ENCODE measurements around the gene CCR5AS.

The CCR5AS gene

DNA sequence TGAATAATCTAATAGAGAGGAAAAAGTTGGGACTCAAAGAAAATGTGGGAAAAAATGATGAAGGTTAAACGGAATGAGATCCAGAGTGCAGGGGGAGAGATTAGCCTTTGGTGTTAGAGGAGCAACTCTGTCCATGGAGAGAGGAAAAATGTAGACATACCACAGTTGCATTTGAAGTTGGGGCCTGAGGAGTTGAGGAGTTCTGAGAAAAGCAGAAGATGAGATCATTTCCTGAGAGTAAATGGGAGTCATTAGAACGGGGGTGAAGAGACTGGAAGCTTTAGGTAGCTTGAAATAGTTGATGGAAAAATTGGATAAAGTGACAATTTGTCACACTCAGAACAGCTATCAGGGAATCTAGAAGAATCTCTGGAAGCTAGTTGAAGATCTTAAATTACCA, 7.3 kb downstream of the CCR5AS start:
- Histone ChIP-seq H3K4me3 (ENCODE audit: insufficient read depth in 1 of 2, low read depth in 1 of 2, low read length in 2 of 2) (no peak overlapping the region), H2BK12ac (ENCODE audit: low read length in 2 of 2) (no peak overlapping the region), H3K4ac (ENCODE audit: low read depth in 1 of 2, low read length in 2 of 2) (no peak overlapping the region), H3K23ac (ENCODE audit: low read length in 2 of 2) (no peak overlapping the region), H3K4me2 (ENCODE audit: low read length, poor library complexity, severe bottlenecking) (no peak overlapping the region), H3K18ac (ENCODE audit: low read depth in 1 of 2, low read length in 2 of 2) (no peak overlapping the region), H2BK15ac (ENCODE audit: low read depth, poor library complexity, severe bottlenecking) (no peak overlapping the region), H3K14ac (ENCODE audit: low read length in 2 of 2) (no peak overlapping the region), H2AFZ (ENCODE audit: low read depth, low read length) (no peak overlapping the region), H3K4me1 (ENCODE audit: control insufficient read depth, insufficient read depth, low read depth, low read length) (no peaks in the 10 kb centered on the region), H4K91ac (ENCODE audit: low read length) (no peak overlapping the region), H2AK5ac (ENCODE audit: low read length, severe bottlenecking) (no peak overlapping the region), H3K79me1 (replicated peaks; ENCODE audit: low read length, poor library complexity, severe bottlenecking) (no peaks in the 10 kb centered on the region), H4K8ac (ENCODE audit: low read length) (no peak overlapping the region), H3K9me3 (ENCODE audit: control insufficient read depth, low read length) (no peaks in the 10 kb centered on the region), H3K9ac (ENCODE audit: low read length) (no peak overlapping the region), H2BK5ac (ENCODE audit: low read depth, low read length, poor library complexity, severe bottlenecking) (no peak overlapping the region), H3K27me3 (ENCODE audit: control insufficient read depth in 1 of 2, insufficient read depth in 1 of 2, low read length in 2 of 2) (peaks cover 13 to 37% of the 10 kb centered on the region in 2 experiments), H2BK120ac (ENCODE audit: low read depth, low read length) (no peak overlapping the region), H3K27ac (ENCODE audit: low read length, poor library complexity, severe bottlenecking) (no peak overlapping the region), H3K36me3 (ENCODE audit: control insufficient read depth in 1 of 2, insufficient read depth in 2 of 2, low read depth in 1 of 2, low read length in 2 of 2) (no peaks in the 10 kb centered on the region)
- peak; percentile 52 for DNase-seq
- WGBS, result 36% methylated on average over 2 of the region's 2 CpGs

DNA sequence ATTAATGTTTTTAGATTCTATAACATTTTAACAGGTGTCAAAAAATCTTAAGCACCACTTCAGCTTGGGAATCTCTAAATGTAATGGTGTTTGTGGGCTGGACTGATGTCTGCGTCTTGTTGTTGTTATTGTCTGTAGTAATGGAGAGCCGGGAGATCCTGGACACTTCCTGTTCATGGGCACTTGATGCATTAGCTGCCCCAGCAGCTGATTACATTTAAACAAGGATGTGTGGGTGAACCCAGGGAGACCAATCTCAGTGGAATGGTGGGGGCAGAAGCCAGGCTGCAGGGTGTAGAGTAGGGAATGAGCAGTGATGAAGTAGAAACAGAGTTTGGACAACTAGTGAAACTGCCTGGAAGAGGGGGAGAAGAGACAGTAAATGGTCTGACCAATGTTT, 7.8 kb downstream of the CCR5AS start:
- Histone ChIP-seq H3K27ac (ENCODE audit: low read length, poor library complexity, severe bottlenecking) (no peak overlapping the region), H3K36me3 (ENCODE audit: control insufficient read depth in 1 of 2, insufficient read depth in 2 of 2, low read depth in 1 of 2, low read length in 2 of 2) (no peaks in the 10 kb centered on the region), H2BK120ac (ENCODE audit: low read depth, low read length) (no peak overlapping the region), H2BK15ac (ENCODE audit: low read depth, poor library complexity, severe bottlenecking) (no peak overlapping the region), H2AFZ (ENCODE audit: low read depth, low read length) (no peak overlapping the region), H3K4me1 (ENCODE audit: control insufficient read depth, insufficient read depth, low read depth, low read length) (no peaks in the 10 kb centered on the region), H3K4ac (ENCODE audit: low read depth in 1 of 2, low read length in 2 of 2) (no peak overlapping the region), H4K91ac (ENCODE audit: low read length) (no peak overlapping the region), H3K18ac (ENCODE audit: low read depth in 1 of 2, low read length in 2 of 2) (no peak overlapping the region), H3K9me3 (ENCODE audit: control insufficient read depth, low read length) (no peaks in the 10 kb centered on the region), H2BK5ac (ENCODE audit: low read depth, low read length, poor library complexity, severe bottlenecking) (no peak overlapping the region), H3K27me3 (ENCODE audit: control insufficient read depth in 1 of 2, insufficient read depth in 1 of 2, low read length in 2 of 2) (peaks cover 16 to 42% of the 10 kb centered on the region in 2 experiments), H3K4me2 (ENCODE audit: low read length, poor library complexity, severe bottlenecking) (no peak overlapping the region), H3K4me3 (ENCODE audit: insufficient read depth in 1 of 2, low read depth in 1 of 2, low read length in 2 of 2) (no peak overlapping the region), H3K79me1 (replicated peaks; ENCODE audit: low read length, poor library complexity, severe bottlenecking) (no peaks in the 10 kb centered on the region), H3K23ac (ENCODE audit: low read length in 2 of 2) (no peak overlapping the region), H4K8ac (ENCODE audit: low read length) (no peak overlapping the region), H3K14ac (ENCODE audit: low read length in 2 of 2) (no peak overlapping the region), H2AK5ac (ENCODE audit: low read length, severe bottlenecking) (no peak overlapping the region), H2BK12ac (ENCODE audit: low read length in 2 of 2) (no peak overlapping the region), H3K9ac (ENCODE audit: low read length) (no peak overlapping the region)
- 36% methylated on average over 2 of the region's 2 CpGs for WGBS
- peak; percentile 1 for DNase-seq

DNA sequence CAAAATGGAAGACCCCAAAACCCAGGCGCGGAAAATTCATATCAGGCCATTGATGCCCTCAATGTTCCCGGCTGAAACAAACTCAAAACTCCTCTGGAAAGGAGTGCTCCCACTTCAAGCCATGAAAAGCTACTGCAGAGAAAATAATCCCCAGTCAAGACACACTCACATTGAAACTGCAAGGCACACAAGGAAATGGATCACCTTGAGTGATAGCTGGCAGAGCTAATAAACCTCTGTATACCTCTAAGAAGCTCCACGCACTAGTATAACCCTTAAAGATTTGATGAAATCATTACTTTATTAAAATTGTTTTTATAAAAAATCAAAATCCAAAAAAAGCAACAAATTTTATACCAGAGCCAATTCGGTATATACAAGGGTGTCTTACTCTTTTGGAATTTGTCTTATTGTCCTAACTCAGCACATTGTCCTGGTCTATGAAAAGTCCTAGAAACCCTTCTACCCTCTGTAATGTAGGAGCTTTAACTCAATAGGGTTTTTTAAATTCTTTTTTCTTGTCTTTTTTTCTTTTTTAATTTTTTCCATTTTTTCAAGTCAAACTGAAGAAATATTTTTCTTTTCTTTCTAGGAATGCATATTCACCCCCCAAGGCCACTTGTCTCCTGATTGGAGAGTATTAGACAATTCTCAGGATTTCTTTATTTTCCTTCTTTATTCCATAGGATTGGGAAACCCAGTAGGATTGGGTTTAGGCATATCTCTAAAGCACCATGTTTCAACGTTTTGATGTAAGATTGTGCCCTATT, 8.5 kb downstream of the CCR5AS start:
- 96% methylated on average over 3 of the region's 6 CpGs for WGBS
- no peak overlapping the region for H3K14ac ChIP-seq (ENCODE audit: low read length in 2 of 2)
- no peak overlapping the region for H3K9ac ChIP-seq (ENCODE audit: low read length)
- H3K79me1 ChIP-seq (replicated peaks; ENCODE audit: low read length, poor library complexity, severe bottlenecking), result no peaks in the 10 kb centered on the region
- H2BK15ac ChIP-seq (ENCODE audit: low read depth, poor library complexity, severe bottlenecking), result no peak overlapping the region
- peaks cover 2% of the 10 kb centered on the region for H3K4me1 ChIP-seq (ENCODE audit: control insufficient read depth, insufficient read depth, low read depth, low read length)
- no peak overlapping the region for H3K4ac ChIP-seq (ENCODE audit: low read depth in 1 of 2, low read length in 2 of 2)
- no peak overlapping the region for H3K27ac ChIP-seq (ENCODE audit: low read length, poor library complexity, severe bottlenecking)
- no peak overlapping the region for H4K91ac ChIP-seq (ENCODE audit: low read length)
- no peak overlapping the region for H3K4me2 ChIP-seq (ENCODE audit: low read length, poor library complexity, severe bottlenecking)
- H2BK5ac ChIP-seq (ENCODE audit: low read depth, low read length, poor library complexity, severe bottlenecking), result no peak overlapping the region
- H2AK5ac ChIP-seq (ENCODE audit: low read length, severe bottlenecking), result no peak overlapping the region
- peaks cover 16 to 44% of the 10 kb centered on the region in 2 experiments for H3K27me3 ChIP-seq (ENCODE audit: control insufficient read depth in 1 of 2, insufficient read depth in 1 of 2, low read length in 2 of 2)
- H2BK120ac ChIP-seq (ENCODE audit: low read depth, low read length), result no peak overlapping the region
- no peak overlapping the region for H3K23ac ChIP-seq (ENCODE audit: low read length in 2 of 2)
- DNase-seq, result no peak
- no peak overlapping the region for H2BK12ac ChIP-seq (ENCODE audit: low read length in 2 of 2)
- no peak overlapping the region for H4K8ac ChIP-seq (ENCODE audit: low read length)
- no peaks in the 10 kb centered on the region for H3K9me3 ChIP-seq (ENCODE audit: control insufficient read depth, low read length)
- H3K18ac ChIP-seq (ENCODE audit: low read depth in 1 of 2, low read length in 2 of 2), result no peak overlapping the region
- no peak overlapping the region for H2AFZ ChIP-seq (ENCODE audit: low read depth, low read length)
- H3K36me3 ChIP-seq (ENCODE audit: control insufficient read depth in 1 of 2, insufficient read depth in 2 of 2, low read depth in 1 of 2, low read length in 2 of 2), result no peaks in the 10 kb centered on the region
- H3K4me3 ChIP-seq (ENCODE audit: insufficient read depth in 1 of 2, low read depth in 1 of 2, low read length in 2 of 2), result no peak overlapping the region

DNA sequence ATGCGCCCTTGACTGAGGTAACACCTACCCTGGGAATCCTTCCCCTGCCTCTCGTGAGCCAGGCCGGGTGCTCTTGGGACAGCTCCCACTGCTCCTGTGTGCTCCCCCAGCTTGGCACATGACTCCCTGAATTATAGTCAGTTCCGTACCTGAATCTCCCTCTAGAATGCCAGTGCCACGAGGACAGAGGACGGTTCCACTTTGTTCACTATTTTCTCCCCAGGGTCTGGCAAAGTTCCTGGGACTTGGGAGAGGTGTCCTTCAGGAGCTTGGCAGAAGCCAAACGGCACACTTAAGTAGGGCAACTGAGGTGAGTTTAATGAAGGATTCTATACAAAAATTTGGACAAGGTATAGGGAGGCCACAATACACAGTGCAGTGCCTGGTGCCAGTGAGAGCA, 9.8 kb downstream of the CCR5AS start:
- peaks cover 2% of the 10 kb centered on the region for H3K4me1 ChIP-seq (ENCODE audit: control insufficient read depth, insufficient read depth, low read depth, low read length)
- H2AK5ac ChIP-seq (ENCODE audit: low read length, severe bottlenecking), result no peak overlapping the region
- no peak overlapping the region for H3K14ac ChIP-seq (ENCODE audit: low read length in 2 of 2)
- no peak overlapping the region for H3K27ac ChIP-seq (ENCODE audit: low read length, poor library complexity, severe bottlenecking)
- H2BK12ac ChIP-seq (ENCODE audit: low read length in 2 of 2), result no peak overlapping the region
- H4K91ac ChIP-seq (ENCODE audit: low read length), result no peak overlapping the region
- H3K36me3 ChIP-seq (ENCODE audit: control insufficient read depth in 1 of 2, insufficient read depth in 2 of 2, low read depth in 1 of 2, low read length in 2 of 2), result no peaks in the 10 kb centered on the region
- H3K27me3 ChIP-seq (ENCODE audit: control insufficient read depth in 1 of 2, insufficient read depth in 1 of 2, low read length in 2 of 2), result peaks cover 16 to 44% of the 10 kb centered on the region in 2 experiments
- 96% methylated on average over 7 of the region's 7 CpGs for WGBS
- H2BK120ac ChIP-seq (ENCODE audit: low read depth, low read length), result no peak overlapping the region
- no peak overlapping the region for H2BK5ac ChIP-seq (ENCODE audit: low read depth, low read length, poor library complexity, severe bottlenecking)
- H2BK15ac ChIP-seq (ENCODE audit: low read depth, poor library complexity, severe bottlenecking), result no peak overlapping the region
- no peak overlapping the region for H3K18ac ChIP-seq (ENCODE audit: low read depth in 1 of 2, low read length in 2 of 2)
- H2AFZ ChIP-seq (ENCODE audit: low read depth, low read length), result no peak overlapping the region
- DNase-seq, result no peak
- no peak overlapping the region for H3K4me3 ChIP-seq (ENCODE audit: insufficient read depth in 1 of 2, low read depth in 1 of 2, low read length in 2 of 2)
- no peak overlapping the region for H3K4ac ChIP-seq (ENCODE audit: low read depth in 1 of 2, low read length in 2 of 2)
- H4K8ac ChIP-seq (ENCODE audit: low read length), result no peak overlapping the region
- H3K79me1 ChIP-seq (replicated peaks; ENCODE audit: low read length, poor library complexity, severe bottlenecking), result no peaks in the 10 kb centered on the region
- no peak overlapping the region for H3K4me2 ChIP-seq (ENCODE audit: low read length, poor library complexity, severe bottlenecking)
- no peak overlapping the region for H3K23ac ChIP-seq (ENCODE audit: low read length in 2 of 2)
- H3K9ac ChIP-seq (ENCODE audit: low read length), result no peak overlapping the region
- H3K9me3 ChIP-seq (ENCODE audit: control insufficient read depth, low read length), result no peaks in the 10 kb centered on the region
